WTC11 (cell line): ENCODE results near the gene SAAL1. TPM values are rescaled to one million over a fixed set of nuclear protein-coding genes. Genes with fewer than 3 reads are reported as not detected.

Experiments
- ATAC-seq: fragments of 200-7000 bp; cut with Tn5 transposase; 2 replicates; pipeline ENCODE4 v1.10.0; 2021; ENCODE audit warnings: mild to moderate bottlenecking, moderate library complexity
- CTCF ChIA-PET: fragments of 300-600 bp; sonication (Branson Sonifier 250); formaldehyde crosslinking; loops from one replicate; lab custom pipeline; 2021; ENCODE audit warnings: antibody characterized with exemption; lab: Charles Lee
- POLR2A ChIA-PET: fragments of 350-600 bp; sonication (Branson Sonifier 250); formaldehyde crosslinking; loops from one replicate; lab custom pipeline; 2021; ENCODE audit warnings: antibody characterized with exemption; lab: Charles Lee
- DNase-seq: peaks from one replicate; pipeline ENCODE4 v3.0.0; 2021; ENCODE audit warnings: low spot score
- H3K27ac Mint-ChIP-seq: 2 replicates; pipeline ENCODE4 v1.8.0; 2021; ENCODE audit warnings: mixed read lengths
- H3K27me3 Mint-ChIP-seq: 2 replicates; pipeline ENCODE4 v1.8.0; 2021; ENCODE audit warnings: low read depth, mild to moderate bottlenecking, moderate library complexity, mixed read lengths
- H3K36me3 Mint-ChIP-seq: 2 replicates; pipeline ENCODE4 v1.8.0; 2021; ENCODE audit warnings: mixed read lengths
- H3K4me1 Mint-ChIP-seq: 2 replicates; pipeline ENCODE4 v1.8.0; 2022; ENCODE audit warnings: mixed read lengths
- H3K4me3 Mint-ChIP-seq: 2 replicates; pipeline ENCODE4 v1.8.0; 2021; ENCODE audit warnings: mild to moderate bottlenecking, moderate library complexity, mixed read lengths
- H3K9me3 Mint-ChIP-seq: 2 replicates; pipeline ENCODE4 v1.8.0; 2021; ENCODE audit warnings: mixed read lengths
- AFF4 ChIP-seq: sonication (generic); formaldehyde crosslinking; IDR thresholded peaks from 2 replicates; pipeline ENCODE4 v1.8.1; 2023; ENCODE audit warnings: mild to moderate bottlenecking, missing genetic modification reagents, borderline replicate concordance
- AR ChIP-seq: fragments of 250-450 bp; sonication (Bioruptor Pico); IDR thresholded peaks from 2 replicates; pipeline ENCODE4 v1.9.0; 2021; ENCODE audit warnings: mild to moderate bottlenecking
- E2F1 ChIP-seq: sonication (generic); formaldehyde crosslinking; IDR thresholded peaks from 2 replicates; pipeline ENCODE4 v1.8.0; 2022; ENCODE audit warnings: mild to moderate bottlenecking, missing genetic modification reagents
- FOXJ3 ChIP-seq: sonication (generic); formaldehyde crosslinking; IDR thresholded peaks from 2 replicates; pipeline ENCODE4 v1.9.0; 2021; ENCODE audit warnings: missing genetic modification reagents, mild to moderate bottlenecking, borderline replicate concordance
- GABPB1 ChIP-seq: sonication (generic); formaldehyde crosslinking; IDR thresholded peaks from 2 replicates; pipeline ENCODE4 v1.8.1; 2023; ENCODE audit warnings: mild to moderate bottlenecking, missing genetic modification reagents
- JAZF1 ChIP-seq: fragments of 250-450 bp; sonication (Bioruptor Pico); IDR thresholded peaks from 2 replicates; pipeline ENCODE4 v1.9.0; 2021; ENCODE audit warnings: moderate library complexity, mild to moderate bottlenecking, inconsistent platforms
- JUN ChIP-seq: sonication (generic); formaldehyde crosslinking; IDR thresholded peaks from 2 replicates; pipeline ENCODE4 v1.8.0; 2023; ENCODE audit warnings: mild to moderate bottlenecking, missing genetic modification reagents
- KAT7 ChIP-seq: sonication (generic); formaldehyde crosslinking; IDR thresholded peaks from 2 replicates; pipeline ENCODE4 v1.8.1; 2023; ENCODE audit warnings: missing genetic modification reagents, mild to moderate bottlenecking, borderline replicate concordance
- OVOL2 ChIP-seq: fragments of 250-450 bp; sonication (Bioruptor Pico); IDR thresholded peaks from 2 replicates; pipeline ENCODE4 v1.9.0; 2021; ENCODE audit warnings: mild to moderate bottlenecking, borderline replicate concordance
- RELA ChIP-seq: sonication (generic); formaldehyde crosslinking; IDR thresholded peaks from 2 replicates; pipeline ENCODE4 v1.8.1; 2022; ENCODE audit warnings: missing genetic modification reagents, mild to moderate bottlenecking, borderline replicate concordance
- SMAD3 ChIP-seq: sonication (generic); formaldehyde crosslinking; IDR thresholded peaks from 2 replicates; pipeline ENCODE4 v1.8.0; 2022; ENCODE audit warnings: missing genetic modification reagents, mild to moderate bottlenecking, borderline replicate concordance
- SP1 ChIP-seq: sonication (generic); formaldehyde crosslinking; conservative IDR thresholded peaks from 2 replicates; pipeline ENCODE4 v1.8.1; 2022; ENCODE audit warnings: missing genetic modification reagents
- USF1 ChIP-seq: sonication (generic); formaldehyde crosslinking; IDR thresholded peaks from 2 replicates; pipeline ENCODE4 v1.8.0; 2022; ENCODE audit warnings: mild to moderate bottlenecking, missing genetic modification reagents
- ZBTB43 ChIP-seq: sonication (generic); formaldehyde crosslinking; IDR thresholded peaks from 2 replicates; pipeline ENCODE4 v1.8.1; 2023; ENCODE audit warnings: mild to moderate bottlenecking, missing genetic modification reagents
- ZNF219 ChIP-seq: sonication (generic); formaldehyde crosslinking; IDR thresholded peaks from 2 replicates; pipeline ENCODE4 v1.8.0; 2023; ENCODE audit warnings: missing genetic modification reagents, mild to moderate bottlenecking, borderline replicate concordance
- ZNF532 ChIP-seq: fragments of 250-450 bp; sonication (Bioruptor Pico); IDR thresholded peaks from 2 replicates; pipeline ENCODE4 v1.9.0; 2021; ENCODE audit warnings: mild to moderate bottlenecking, borderline replicate concordance
- ZNF671 ChIP-seq: fragments of 250-450 bp; sonication (Bioruptor Pico); IDR thresholded peaks from 2 replicates; pipeline ENCODE4 v1.8.0; 2021; ENCODE audit warnings: mild to moderate bottlenecking
- total RNA-seq: library from RNA; stranded (reverse); gene quantifications from 3 replicates; pipeline ENCODE4 v1.2.3, GENCODE V29; 2021

SAAL1 gene
- total RNA-seq, 1 experiment from 2014 or later = 40.9 TPM

- ATAC-seq = no peak
- no peaks in the 10 kb centered on the region for H3K9me3 Mint-ChIP-seq
- POLR2A ChIA-PET = interaction anchor here (0.6 kb wide), 1 partner anchor 1030 kb away, joined by 3 read pairs; no protein-coding TSS in a partner anchor
- CTCF ChIA-PET = interaction anchor here (1.9 kb wide), 1 partner anchor 96 kb away, joined by 7 read pairs; no protein-coding TSS in a partner anchor
- TF ChIP-seq FOXJ3 (CRISPR knock-in tag) (no peak), JAZF1 (CRISPR knock-in tag) (no peak), RELA (CRISPR knock-in tag) (no peak), AR (CRISPR knock-in tag) (no peak), OVOL2 (CRISPR knock-in tag) (no peak), ZNF532 (no peak), E2F1 (CRISPR knock-in tag) (no peak)
- H3K27me3 Mint-ChIP-seq = peaks cover 28% of the 10 kb centered on the region
- peaks cover 7% of the 10 kb centered on the region for H3K4me1 Mint-ChIP-seq
- peaks cover 6% of the 10 kb centered on the region; the same call in 1 of the 2 replicates for H3K36me3 Mint-ChIP-seq
- H3K4me3 Mint-ChIP-seq = peak overlapping the region; percentile 50
- DNase-seq = no peak
- no peak overlapping the region for H3K27ac Mint-ChIP-seq
Measured at GRCh38 chr11:18108254-18108653, 2.4 kb upstream of the SAAL1 start.

- DNase-seq (no peak), ATAC-seq (no peak)
- Mint-ChIP-seq H3K27me3 (peaks cover 17% of the 10 kb centered on the region), H3K4me3 (peak overlapping the region; percentile 93), H3K9me3 (no peaks in the 10 kb centered on the region), H3K36me3 (peaks cover 20% of the 10 kb centered on the region), H3K27ac (no peak overlapping the region), H3K4me1 (peaks cover 7% of the 10 kb centered on the region)
- CTCF ChIA-PET = interaction anchor here (0.7 to 3.0 kb wide), 10 partner anchors 9 to 289 kb away, joined by 3 to 26 read pairs (median 4); no protein-coding TSS in a partner anchor
- POLR2A ChIA-PET = no interaction called here
- TF ChIP-seq KAT7 (CRISPR knock-in tag) (no peak), JUN (CRISPR knock-in tag) (no peak), AFF4 (CRISPR knock-in tag) (no peak), ZNF219 (CRISPR knock-in tag) (no peak), GABPB1 (CRISPR knock-in tag) (no peak), AR (CRISPR knock-in tag) (no peak), ZBTB43 (CRISPR knock-in tag) (no peak), SP1 (no peak), ZNF671 (CRISPR knock-in tag) (no peak), SMAD3 (CRISPR knock-in tag) (no peak), USF1 (no peak)
Measured at GRCh38 chr11:18106688-18107087, 806 bp upstream of the SAAL1 start.
